ENCODE measurements around the gene MYO10. TPM values are rescaled to one million over a fixed set of nuclear protein-coding genes. Genes with fewer than 3 reads are reported as not detected.
"Not testable (repeated sequence)": the region's sequence is repeated elsewhere in the genome, so short reads cannot be mapped to it uniquely, and the experiment has no call there.

The MYO10 gene
- total RNA-seq, 1 donor from 2014 or later, result 7.2 TPM

GRCh38 chr5:16777432-16777831 lies 158.7 kb downstream of the MYO10 start:
- intact Hi-C loops (cut with DNase I), result loop anchor here (10.0 kb wide), 1 partner anchor 293 kb away; no protein-coding TSS in a partner anchor
- no peak for DNase-seq
- no peak for ATAC-seq (ENCODE audit: poor library complexity)

- DNase-seq, result no peak
- intact Hi-C loops (cut with DNase I), result loop anchor here (10.0 kb wide), 1 partner anchor 292 kb away; no protein-coding TSS in a partner anchor
- peak; percentile 90 for ATAC-seq (ENCODE audit: poor library complexity)
These were observed 159.4 kb downstream of the MYO10 start for GRCh38 chr5:16776611-16777251.

- no peak for DNase-seq
- intact Hi-C loops (cut with DNase I), result loop anchor here (10.0 kb wide), 1 partner anchor 290 kb away; no protein-coding TSS in a partner anchor
- no peak for ATAC-seq (ENCODE audit: poor library complexity)
These were observed 161.3 kb downstream of the MYO10 start for GRCh38 chr5:16774806-16775205.

- ATAC-seq (ENCODE audit: poor library complexity) (no peak), DNase-seq (no peak)
- intact Hi-C loops (cut with DNase I), result loop anchor here (10.0 kb wide), 1 partner anchor 289 kb away; no protein-coding TSS in a partner anchor
These were observed 162.1 kb downstream of the MYO10 start for GRCh38 chr5:16773991-16774390.

- DNase-seq (no peak), ATAC-seq (ENCODE audit: poor library complexity) (no peak)
- intact Hi-C loops (cut with DNase I), result loop anchor here (10.0 kb wide), 1 partner anchor 288 kb away; no protein-coding TSS in a partner anchor
These were observed 163.5 kb downstream of the MYO10 start for GRCh38 chr5:16772556-16772955.

GRCh38 chr5:16768184-16768583 lies 167.9 kb downstream of the MYO10 start:
- no peak for DNase-seq
- intact Hi-C loops (cut with DNase I), result no loop called here
- no peak for ATAC-seq (ENCODE audit: poor library complexity)

- DNase-seq (no peak), ATAC-seq (ENCODE audit: poor library complexity) (no peak)
- intact Hi-C loops (cut with DNase I), result no loop called here
These were observed 172.9 kb downstream of the MYO10 start for GRCh38 chr5:16763211-16763610.

- no peak for DNase-seq
- ATAC-seq (ENCODE audit: poor library complexity), result no peak
- intact Hi-C loops (cut with DNase I), result no loop called here
These were observed 176.8 kb downstream of the MYO10 start for GRCh38 chr5:16759147-16759773.

GRCh38 chr5:16757989-16758501 lies 178.0 kb downstream of the MYO10 start:
- intact Hi-C loops (cut with DNase I), result no loop called here
- no peak for ATAC-seq (ENCODE audit: poor library complexity)
- no peak for DNase-seq

GRCh38 chr5:16757577-16757976 lies 178.5 kb downstream of the MYO10 start:
- DNase-seq; intact Hi-C loops (cut with DNase I); ATAC-seq (ENCODE audit: poor library complexity): not testable (repeated sequence)

GRCh38 chr5:16757146-16757545 lies 178.9 kb downstream of the MYO10 start:
- no peak for ATAC-seq (ENCODE audit: poor library complexity)
- intact Hi-C loops (cut with DNase I), result no loop called here

GRCh38 chr5:16756692-16757091 lies 179.4 kb downstream of the MYO10 start:
- DNase-seq (no peak), ATAC-seq (ENCODE audit: poor library complexity) (no peak)
- intact Hi-C loops (cut with DNase I), result no loop called here

More at GRCh38 chr5:16757146-16757545, 178.9 kb downstream of the MYO10 start:
- DNase-seq, result no peak

GRCh38 chr5:16755641-16756040 lies 180.4 kb downstream of the MYO10 start:
- DNase-seq (no peak), ATAC-seq (ENCODE audit: poor library complexity) (no peak)
- intact Hi-C loops (cut with DNase I), result no loop called here

- no peak for ATAC-seq (ENCODE audit: poor library complexity)
- intact Hi-C loops (cut with DNase I), result no loop called here
- DNase-seq, result no peak
These were observed 181.5 kb downstream of the MYO10 start for GRCh38 chr5:16754601-16755000.

- intact Hi-C loops (cut with DNase I), result no loop called here
- no peak for DNase-seq
- no peak for ATAC-seq (ENCODE audit: poor library complexity)
These were observed 182.0 kb downstream of the MYO10 start for GRCh38 chr5:16754086-16754485.

- intact Hi-C loops (cut with DNase I), result no loop called here
- ATAC-seq (ENCODE audit: poor library complexity), result no peak
- no peak for DNase-seq
These were observed 185.6 kb downstream of the MYO10 start for GRCh38 chr5:16750445-16750844.

GRCh38 chr5:16749626-16750025 lies 186.5 kb downstream of the MYO10 start:
- DNase-seq, result no peak
- intact Hi-C loops (cut with DNase I), result no loop called here
- no peak for ATAC-seq (ENCODE audit: poor library complexity)

GRCh38 chr5:16744164-16744880 lies 191.8 kb downstream of the MYO10 start:
- DNase-seq (no peak), ATAC-seq (ENCODE audit: poor library complexity) (no peak)
- intact Hi-C loops (cut with DNase I), result no loop called here

- ATAC-seq (ENCODE audit: poor library complexity), result no peak
- intact Hi-C loops (cut with DNase I), result no loop called here
These were observed 193.2 kb downstream of the MYO10 start for GRCh38 chr5:16742938-16743337.

More at GRCh38 chr5:16742938-16743337, 193.2 kb downstream of the MYO10 start:
- DNase-seq, result no peak
